Measurements from ENCODE around the gene BCOR.

Gene BCOR

GRCh38 chrX:40097504-40098263, at the start of gene BCOR:
Gene BCOR (minus strand): TSS chrX:40097958. CDS start chrX:40077929, 20,029 bp downstream.
- peak; percentile 70 for DNase-seq (ENCODE audit: low read depth)

- no peak for DNase-seq (ENCODE audit: low read depth)
These were observed 49.6 kb upstream of the BCOR start for GRCh38 chrX:40147126-40147952.

- DNase-seq (ENCODE audit: low read depth): no peak
These were observed 48.7 kb upstream of the BCOR start for GRCh38 chrX:40146262-40147125.

GRCh38 chrX:40145923-40146261, 48.1 kb upstream of the BCOR start:
- no peak for DNase-seq (ENCODE audit: low read depth)

- DNase-seq (ENCODE audit: low read depth): no peak
These were observed 47.5 kb upstream of the BCOR start for GRCh38 chrX:40145001-40145922.

GRCh38 chrX:40144576-40144975, 46.8 kb upstream of the BCOR start:
- no peak for DNase-seq (ENCODE audit: low read depth)

GRCh38 chrX:40143987-40144386, 46.2 kb upstream of the BCOR start:
- no peak for DNase-seq (ENCODE audit: low read depth)

GRCh38 chrX:40143001-40143400, 45.2 kb upstream of the BCOR start:
- no peak for DNase-seq (ENCODE audit: low read depth)

GRCh38 chrX:40142417-40142816, 44.7 kb upstream of the BCOR start:
- no peak for DNase-seq (ENCODE audit: low read depth)

GRCh38 chrX:40140706-40141499, 43.1 kb upstream of the BCOR start:
- DNase-seq (ENCODE audit: low read depth): no peak

GRCh38 chrX:40132751-40133150, 35.0 kb upstream of the BCOR start:
- no peak for DNase-seq (ENCODE audit: low read depth)

GRCh38 chrX:40131654-40132337, 34.0 kb upstream of the BCOR start:
- no peak for DNase-seq (ENCODE audit: low read depth)

GRCh38 chrX:40130207-40130606, 32.4 kb upstream of the BCOR start:
- DNase-seq (ENCODE audit: low read depth): no peak

- DNase-seq (ENCODE audit: low read depth): no peak
These were observed 29.3 kb upstream of the BCOR start for GRCh38 chrX:40127052-40127451.

GRCh38 chrX:40122487-40122886, 24.7 kb upstream of the BCOR start:
- DNase-seq (ENCODE audit: low read depth): no peak

GRCh38 chrX:40121618-40122017, 23.9 kb upstream of the BCOR start:
- DNase-seq (ENCODE audit: low read depth): no peak

GRCh38 chrX:40120838-40121580, 23.3 kb upstream of the BCOR start:
- no peak for DNase-seq (ENCODE audit: low read depth)

- DNase-seq (ENCODE audit: low read depth): no peak
These were observed 20.0 kb upstream of the BCOR start for GRCh38 chrX:40117715-40118285.

GRCh38 chrX:40116925-40117324, 19.2 kb upstream of the BCOR start:
- DNase-seq (ENCODE audit: low read depth): no peak
